HG03565 (cell line): Measurements from ENCODE around the gene PTN.
"Not testable (repeated sequence)": the region's sequence is repeated elsewhere in the genome, so short reads cannot be mapped to it uniquely, and the experiment has no call there.

ENCODE experiments used
- ATAC-seq: cut with Tn5 transposase; IDR thresholded peaks from one replicate; pipeline ENCODE4 v1.9.1; 2021; ENCODE audit warnings: mild to moderate bottlenecking, moderate library complexity; ENCODE audit not compliant: unreplicated experiment

The PTN gene

DNA sequence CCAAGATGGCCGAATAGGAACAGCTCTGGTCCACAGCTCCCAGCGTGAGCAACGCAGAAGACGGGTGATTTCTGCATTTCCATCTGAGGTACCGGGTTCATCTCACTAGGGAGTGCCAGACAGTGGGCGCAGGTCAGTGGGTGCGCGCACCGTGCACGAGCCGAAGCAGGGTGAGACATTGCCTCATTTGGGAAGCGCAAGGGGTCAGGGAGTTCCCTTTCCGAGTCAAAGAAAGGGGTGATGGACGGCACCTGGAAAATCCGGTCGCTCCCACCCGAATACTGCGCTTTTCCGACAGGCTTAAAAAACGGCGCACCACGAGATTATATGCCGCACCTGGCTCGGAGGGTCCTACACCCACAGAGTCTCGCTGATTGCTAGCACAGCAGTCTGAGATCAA lies 161.9 kb downstream of the PTN start:
- ATAC-seq: not testable (repeated sequence)
